MG63 (cell line): ENCODE data around the gene TBC1D19. TPM values are rescaled to one million over a fixed set of nuclear protein-coding genes. Genes with fewer than 3 reads are reported as not detected.

Experiments used
- DNase-seq: peaks from one replicate; pipeline ENCODE4 v3.0.0-alpha.2; 2020
- H3K27me3 ChIP-seq: fragments of 250-450 bp; sonication (Bioruptor Pico); 2 replicates; pipeline ENCODE4 v1.5.1; 2020; ENCODE audit warnings: mild to moderate bottlenecking, moderate library complexity
- H3K36me3 ChIP-seq: fragments of 250-450 bp; sonication (Bioruptor Pico); 2 replicates; pipeline ENCODE4 v1.5.1; 2020; ENCODE audit warnings: mild to moderate bottlenecking, moderate library complexity
- H3K4me3 ChIP-seq: fragments of 250-450 bp; sonication (Bioruptor Pico); 2 replicates; pipeline ENCODE4 v1.5.1; 2020; ENCODE audit warnings: mild to moderate bottlenecking, moderate library complexity
- H3K9me3 ChIP-seq: fragments of 250-450 bp; sonication (Bioruptor Pico); 2 replicates; pipeline ENCODE4 v1.5.1; 2020; ENCODE audit warnings: mild to moderate bottlenecking, moderate library complexity
- total RNA-seq: library from RNA; depleted of rRNA; stranded (reverse); fragments of >200 nt; shearing (Covaris generic); gene quantifications from 2 replicates; pipeline ENCODE4 v1.2.3, GENCODE V29; 2014; ENCODE audit warnings: low replicate concordance

TBC1D19 gene
- total RNA-seq, 1 experiment from 2014 or later: 14.4 TPM

DNA sequence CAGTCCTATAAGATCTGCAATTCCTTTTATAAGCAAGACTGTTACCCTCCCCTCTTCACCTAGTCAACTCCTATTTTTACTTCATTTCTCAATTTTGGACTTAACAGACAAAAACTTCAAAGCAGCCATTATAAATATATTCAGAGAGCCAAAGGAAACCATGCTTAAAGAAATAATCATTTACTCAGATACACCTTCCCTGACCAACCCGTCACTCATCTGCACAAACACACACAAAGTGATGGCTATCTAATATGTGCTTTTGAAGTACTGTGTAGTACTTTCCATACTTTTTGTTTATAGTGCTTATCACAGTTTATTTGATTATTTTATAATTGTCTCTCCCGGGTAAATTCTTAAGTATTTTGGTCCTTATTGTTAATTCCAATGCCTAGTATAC, 117.2 kb downstream of the TBC1D19 start:
- Histone ChIP-seq H3K36me3 (no peaks in the 10 kb centered on the region), H3K9me3 (no peaks in the 10 kb centered on the region; the same call in 1 of the 2 replicates), H3K27me3 (no peaks in the 10 kb centered on the region), H3K4me3 (no peak overlapping the region)
- no peak for DNase-seq

DNA sequence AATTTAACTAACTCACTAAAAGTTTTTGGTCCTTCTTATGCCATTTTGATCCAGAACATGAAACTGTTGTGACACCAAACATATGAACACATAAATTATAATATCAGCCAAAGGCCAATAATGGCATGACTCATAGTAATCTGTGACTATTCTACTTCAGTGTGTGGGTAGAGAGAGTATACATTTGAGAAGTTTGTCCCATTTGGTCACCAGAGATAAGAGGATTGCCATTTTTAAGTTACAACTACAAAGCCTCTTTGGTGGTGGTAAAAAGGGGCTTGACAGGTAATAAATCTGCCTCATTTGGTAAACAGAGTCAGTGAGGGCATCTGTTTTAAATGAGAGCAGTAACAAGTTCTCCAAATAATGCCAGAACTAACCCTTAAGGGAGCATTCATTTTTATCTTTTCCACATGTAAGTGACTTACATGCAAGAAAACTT, 117.9 kb downstream of the TBC1D19 start:
- Histone ChIP-seq H3K36me3 (no peaks in the 10 kb centered on the region), H3K27me3 (no peaks in the 10 kb centered on the region), H3K4me3 (no peak overlapping the region), H3K9me3 (no peaks in the 10 kb centered on the region; the same call in 1 of the 2 replicates)
- no peak for DNase-seq

DNA sequence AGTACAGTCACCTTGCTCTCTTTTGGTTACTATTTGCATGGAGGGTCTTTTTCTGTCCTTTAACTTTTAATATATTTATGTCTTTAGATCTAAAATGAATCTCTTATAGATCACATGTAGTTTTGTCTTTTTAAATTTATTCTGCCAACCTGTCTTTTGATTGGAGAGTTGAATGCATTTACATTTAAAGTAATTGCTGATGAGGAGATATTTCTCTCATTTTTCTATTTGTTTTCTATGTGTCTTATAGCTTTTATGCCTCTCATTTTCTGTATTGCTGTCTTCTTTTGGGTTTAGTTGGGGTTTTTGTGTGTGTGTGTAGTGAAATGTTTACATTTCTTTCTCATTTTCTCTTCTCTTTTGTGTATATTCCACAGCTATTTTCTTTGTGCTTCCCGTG, 123.5 kb downstream of the TBC1D19 start:
- DNase-seq: no peak
- H3K9me3 ChIP-seq: peaks cover 4% of the 10 kb centered on the region; the same call in 1 of the 2 replicates
- H3K27me3 ChIP-seq: no peaks in the 10 kb centered on the region
- H3K4me3 ChIP-seq: no peak overlapping the region
- no peaks in the 10 kb centered on the region for H3K36me3 ChIP-seq

DNA sequence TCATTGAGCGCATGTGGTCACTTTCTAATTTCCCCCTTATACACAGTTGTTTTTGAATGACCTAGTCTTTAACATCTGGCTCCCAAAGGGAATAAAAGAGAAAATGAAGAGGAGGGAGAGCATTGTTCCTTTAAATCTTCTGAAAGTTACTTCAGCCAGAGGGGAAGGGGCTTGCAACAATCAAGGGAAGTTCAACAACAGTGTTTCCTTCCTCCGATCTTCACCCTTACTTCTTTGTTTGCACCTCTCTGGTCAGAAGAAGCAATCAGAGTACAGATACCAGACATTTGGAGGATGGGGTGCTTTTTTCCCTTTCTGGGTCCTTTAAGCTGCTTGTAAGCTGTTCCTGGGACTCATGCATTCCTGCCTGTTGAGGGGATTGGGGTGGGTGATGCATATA, 125.4 kb downstream of the TBC1D19 start:
- Histone ChIP-seq H3K27me3 (no peaks in the 10 kb centered on the region), H3K9me3 (peaks cover 4% of the 10 kb centered on the region; the same call in 1 of the 2 replicates), H3K4me3 (no peak overlapping the region), H3K36me3 (0 out of 2 replicates have a peak, but pooled peaks cover 2% of the 10 kb centered on the region)
- no peak for DNase-seq

DNA sequence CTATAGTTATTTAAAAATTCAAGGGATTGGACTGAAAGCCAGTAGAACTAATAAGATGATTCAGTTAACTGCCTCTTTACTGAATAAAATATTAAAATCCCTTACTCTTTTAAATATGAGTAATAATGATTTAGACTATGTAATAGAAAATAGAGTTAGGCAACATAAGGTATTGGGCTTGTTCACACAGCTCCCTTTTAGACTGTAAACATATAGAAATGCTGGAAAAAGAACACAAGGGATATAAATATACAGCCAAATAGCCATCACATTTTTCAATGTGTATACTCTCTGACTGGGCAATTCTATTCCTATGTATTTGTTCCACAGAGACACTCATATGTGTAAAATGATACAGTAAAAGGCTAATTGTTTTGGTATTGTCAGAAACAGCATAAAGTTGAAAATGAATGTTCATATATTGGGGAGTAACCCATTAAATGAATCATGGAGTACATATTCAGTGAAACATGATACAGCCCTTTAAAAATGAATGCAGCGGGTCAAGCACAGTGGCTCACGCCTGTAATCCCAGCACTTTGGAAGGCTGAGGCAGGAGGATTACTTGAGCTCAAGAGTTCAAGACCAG, 129.8 kb downstream of the TBC1D19 start:
- Histone ChIP-seq H3K9me3 (no peaks in the 10 kb centered on the region), H3K36me3 (peaks cover 2% of the 10 kb centered on the region; the same call in 1 of the 2 replicates), H3K4me3 (no peak overlapping the region), H3K27me3 (no peaks in the 10 kb centered on the region)
- no peak for DNase-seq

DNA sequence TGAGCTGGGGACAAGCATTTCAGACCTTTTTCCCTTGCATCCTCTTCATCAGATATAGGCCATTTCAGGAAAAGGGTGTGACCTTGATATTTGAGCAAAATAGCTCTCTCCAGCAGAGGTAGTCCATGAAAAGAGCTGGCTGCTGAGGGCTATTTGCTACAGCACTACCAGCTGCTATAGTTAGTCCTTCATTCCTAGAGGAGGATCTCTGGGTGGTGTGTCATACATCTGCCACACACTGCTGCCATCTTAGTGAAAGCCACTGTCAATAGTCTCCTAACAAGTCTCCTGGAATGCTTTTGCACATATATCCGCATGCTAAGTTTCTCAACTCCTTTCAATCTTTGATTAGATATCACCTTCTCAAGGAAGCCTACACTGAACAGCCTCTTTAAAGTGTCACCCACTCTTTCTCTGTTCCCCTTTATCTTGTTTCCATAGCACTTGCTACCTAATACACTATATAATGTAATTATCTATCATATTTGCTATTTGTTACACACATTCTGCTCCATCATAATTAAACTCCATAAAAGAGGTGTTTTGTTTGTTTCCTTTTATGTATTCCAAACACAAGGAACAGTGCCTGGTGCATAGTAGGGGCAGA, 131.9 kb downstream of the TBC1D19 start:
- Histone ChIP-seq H3K9me3 (no peaks in the 10 kb centered on the region), H3K27me3 (no peaks in the 10 kb centered on the region), H3K4me3 (no peak overlapping the region), H3K36me3 (peaks cover 6% of the 10 kb centered on the region; the same call in 1 of the 2 replicates)
- no peak for DNase-seq

DNA sequence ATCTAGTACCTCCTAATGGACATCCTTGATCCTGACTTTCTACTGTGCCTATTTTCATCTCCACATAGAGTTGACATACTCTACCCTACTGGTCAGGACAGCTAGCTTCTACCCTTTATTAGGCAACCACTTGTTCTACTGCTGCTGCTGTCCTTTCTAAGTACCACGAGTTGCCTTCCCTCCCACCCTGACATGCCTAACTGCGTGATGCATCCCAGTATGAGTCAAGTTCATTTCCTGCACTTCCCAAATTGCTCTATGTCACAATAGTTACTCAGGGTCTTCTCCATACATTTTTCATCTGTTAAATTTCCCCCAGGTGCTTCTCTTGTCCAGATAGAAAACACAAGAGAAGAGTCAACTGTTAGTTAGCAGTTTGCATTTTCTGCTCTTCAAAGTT, 133.4 kb downstream of the TBC1D19 start:
- H3K36me3 ChIP-seq: peaks cover 7% of the 10 kb centered on the region; the same call in 1 of the 2 replicates
- H3K27me3 ChIP-seq: no peaks in the 10 kb centered on the region
- no peaks in the 10 kb centered on the region for H3K9me3 ChIP-seq
- peak; percentile 59 for DNase-seq
- H3K4me3 ChIP-seq: no peak overlapping the region

DNA sequence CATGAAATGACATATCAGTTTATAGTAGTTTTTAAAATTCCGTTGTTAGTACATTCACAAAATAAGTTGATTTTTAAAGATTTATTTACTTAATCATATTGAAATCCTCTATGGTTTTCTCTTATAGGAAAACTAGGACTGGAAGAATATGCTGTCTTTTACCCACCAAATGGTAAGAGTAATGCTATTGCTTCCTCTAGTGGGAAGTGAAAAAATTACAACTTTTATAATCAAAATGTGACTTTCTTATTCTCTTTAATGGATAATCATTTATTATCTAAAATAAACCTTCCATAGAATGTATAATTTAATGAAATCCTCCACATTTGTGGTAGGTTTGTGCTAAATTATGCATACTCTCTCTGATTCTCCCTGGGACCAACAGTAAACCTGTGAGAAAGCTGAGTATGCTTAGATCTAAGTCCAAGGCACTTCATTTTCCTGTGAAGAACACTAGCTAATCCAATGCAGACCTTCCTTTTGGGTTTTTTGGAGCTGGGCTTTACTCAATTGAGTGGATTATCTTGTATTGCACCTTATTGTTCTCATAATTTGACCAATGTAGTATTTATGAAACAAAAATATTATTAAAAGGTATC, 136.2 kb downstream of the TBC1D19 start:
- Histone ChIP-seq H3K4me3 (no peak overlapping the region), H3K36me3 (peaks cover 5% of the 10 kb centered on the region; the same call in 1 of the 2 replicates), H3K27me3 (no peaks in the 10 kb centered on the region), H3K9me3 (no peaks in the 10 kb centered on the region)
- DNase-seq: no peak

DNA sequence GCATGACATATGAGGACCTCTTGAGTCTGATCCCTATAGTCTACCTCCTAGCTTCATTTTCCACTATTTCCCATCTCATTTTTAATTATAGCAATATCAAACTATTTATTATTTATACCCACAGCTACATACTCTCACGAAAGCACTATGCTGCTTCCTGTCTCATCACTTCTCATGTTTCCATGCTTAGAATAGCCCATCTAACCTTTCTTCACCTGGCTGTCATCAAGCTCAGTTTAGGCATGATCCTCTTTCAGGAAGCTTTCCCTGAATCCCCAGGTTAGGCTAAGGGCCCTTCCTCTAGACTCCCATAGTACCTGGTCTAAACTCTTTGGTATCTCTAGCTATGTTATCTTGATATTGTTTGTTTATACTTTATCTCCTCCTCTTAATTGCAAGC, 137.8 kb downstream of the TBC1D19 start:
- Histone ChIP-seq H3K27me3 (no peaks in the 10 kb centered on the region), H3K9me3 (no peaks in the 10 kb centered on the region), H3K4me3 (no peak overlapping the region), H3K36me3 (peaks cover 5% of the 10 kb centered on the region)
- no peak for DNase-seq

DNA sequence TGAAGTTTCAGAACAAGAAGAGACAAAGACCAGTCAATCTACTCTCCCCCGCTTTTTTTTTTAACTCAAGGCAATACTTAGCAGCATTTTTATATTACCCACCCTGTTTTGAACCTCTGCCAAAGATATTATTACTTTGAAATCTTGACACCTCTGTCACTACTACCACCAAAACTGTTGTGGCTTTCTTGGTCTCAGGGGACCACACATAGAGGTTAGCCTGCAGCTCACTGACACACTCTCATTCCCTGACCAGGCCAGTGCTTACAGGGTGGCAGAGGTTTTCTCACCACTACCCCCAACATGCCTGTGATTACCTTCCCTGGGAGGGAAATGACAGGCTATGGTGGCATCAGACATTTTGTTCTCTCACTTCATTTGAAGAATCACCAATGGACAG, 139.3 kb downstream of the TBC1D19 start:
- no peak overlapping the region for H3K4me3 ChIP-seq
- no peaks in the 10 kb centered on the region for H3K9me3 ChIP-seq
- H3K36me3 ChIP-seq: peaks cover 5% of the 10 kb centered on the region
- no peak for DNase-seq
- no peaks in the 10 kb centered on the region for H3K27me3 ChIP-seq

DNA sequence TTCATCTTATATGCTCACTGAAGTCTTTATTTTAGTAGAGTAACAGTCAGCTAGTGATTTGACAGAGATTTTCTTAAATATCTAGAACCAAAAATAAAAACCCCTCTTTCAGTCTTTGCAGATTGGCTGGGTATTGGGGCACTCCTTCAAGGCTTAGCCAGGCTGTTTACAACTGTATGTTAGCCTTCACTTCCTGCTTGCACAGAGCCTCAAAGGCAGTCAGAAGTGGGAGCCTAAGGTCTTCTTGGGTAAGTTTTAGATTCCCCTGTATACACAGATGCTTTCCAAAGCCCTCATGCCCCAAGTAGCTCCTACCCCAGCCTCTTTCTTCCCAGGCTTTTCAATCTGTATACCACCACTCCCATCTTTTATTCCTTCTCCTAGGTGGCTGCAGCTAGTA, 140.7 kb downstream of the TBC1D19 start:
- peaks cover 5% of the 10 kb centered on the region for H3K36me3 ChIP-seq
- no peak for DNase-seq
- H3K27me3 ChIP-seq: no peaks in the 10 kb centered on the region
- no peak overlapping the region for H3K4me3 ChIP-seq
- H3K9me3 ChIP-seq: no peaks in the 10 kb centered on the region

DNA sequence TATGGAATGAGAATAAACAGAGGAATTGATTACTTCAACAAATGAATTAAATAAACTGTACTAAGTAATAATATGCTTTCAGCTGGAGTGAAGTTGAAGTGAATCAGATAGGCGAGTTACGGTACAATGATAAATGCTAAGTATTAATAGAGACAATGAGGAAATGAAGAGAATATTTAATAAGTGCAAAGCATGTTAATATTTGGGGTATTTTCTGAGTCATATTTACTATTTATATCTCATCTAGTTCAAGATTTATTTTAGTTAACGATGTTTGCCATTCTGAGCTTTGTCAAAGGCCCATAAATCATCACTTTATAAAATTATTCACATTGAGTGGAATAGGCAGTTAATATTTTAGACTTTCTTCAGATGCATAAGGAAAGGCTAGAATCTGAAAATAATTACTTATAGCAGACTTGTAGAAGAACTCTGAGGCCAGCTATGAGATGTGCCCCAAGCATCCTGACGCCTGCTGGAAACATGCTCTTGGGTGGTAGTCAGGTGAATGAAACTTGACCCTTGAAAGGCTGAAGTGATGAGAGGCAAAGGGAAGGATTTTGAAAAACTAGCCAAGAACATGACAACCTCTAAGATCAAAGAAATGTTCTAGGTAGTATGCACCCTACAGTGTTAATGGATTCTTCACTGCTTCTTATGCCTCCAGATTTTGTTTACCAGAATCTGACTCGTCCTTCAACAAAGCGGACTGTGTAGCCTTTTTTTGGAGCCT, 142.9 kb downstream of the TBC1D19 start:
- Histone ChIP-seq H3K4me3 (no peak overlapping the region), H3K27me3 (no peaks in the 10 kb centered on the region), H3K36me3 (no peaks in the 10 kb centered on the region; the same call in 1 of the 2 replicates), H3K9me3 (no peaks in the 10 kb centered on the region)
- no peak for DNase-seq

DNA sequence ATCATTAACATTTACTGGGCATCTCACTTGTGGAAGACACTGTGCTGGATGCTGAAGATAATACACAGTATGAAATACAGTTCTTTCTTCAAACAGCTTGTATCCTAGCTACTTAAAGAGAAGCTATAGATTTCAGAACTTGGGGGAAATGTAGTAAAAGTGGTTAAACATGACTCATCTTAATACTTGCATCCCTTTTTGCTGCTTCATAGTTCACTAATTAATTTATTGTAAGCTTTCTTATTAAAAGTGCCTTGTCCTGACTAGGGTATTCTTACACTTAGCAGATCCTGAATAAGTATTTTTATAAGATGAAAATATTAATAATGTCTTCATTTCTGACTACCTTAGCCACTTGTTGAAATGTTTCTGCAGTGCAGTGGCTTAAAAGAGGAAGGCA, 144.0 kb downstream of the TBC1D19 start:
- Histone ChIP-seq H3K4me3 (no peak overlapping the region), H3K9me3 (no peaks in the 10 kb centered on the region), H3K27me3 (no peaks in the 10 kb centered on the region), H3K36me3 (no peaks in the 10 kb centered on the region; the same call in 1 of the 2 replicates)
- DNase-seq: no peak

DNA sequence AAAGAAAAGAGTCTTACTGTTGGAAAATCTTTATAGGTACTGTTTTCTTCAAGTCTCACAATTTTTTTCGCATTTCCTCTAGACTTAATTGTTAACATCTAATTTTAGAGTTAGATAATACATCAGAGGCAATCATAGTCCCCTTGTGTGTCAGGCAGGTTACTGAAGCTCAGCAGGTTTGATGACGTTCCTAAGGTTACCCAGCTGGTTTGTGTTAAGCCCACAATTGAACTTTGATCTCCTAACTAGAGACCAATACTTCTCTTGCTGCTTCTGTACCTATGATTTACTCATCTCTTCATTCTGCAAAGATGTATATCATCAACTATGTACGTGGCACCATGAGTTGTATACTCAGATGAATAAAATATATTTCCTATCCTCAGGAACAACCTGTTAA, 145.1 kb downstream of the TBC1D19 start:
- no peaks in the 10 kb centered on the region; the same call in 1 of the 2 replicates for H3K36me3 ChIP-seq
- H3K27me3 ChIP-seq: no peaks in the 10 kb centered on the region
- no peak overlapping the region for H3K4me3 ChIP-seq
- no peaks in the 10 kb centered on the region for H3K9me3 ChIP-seq
- no peak for DNase-seq

DNA sequence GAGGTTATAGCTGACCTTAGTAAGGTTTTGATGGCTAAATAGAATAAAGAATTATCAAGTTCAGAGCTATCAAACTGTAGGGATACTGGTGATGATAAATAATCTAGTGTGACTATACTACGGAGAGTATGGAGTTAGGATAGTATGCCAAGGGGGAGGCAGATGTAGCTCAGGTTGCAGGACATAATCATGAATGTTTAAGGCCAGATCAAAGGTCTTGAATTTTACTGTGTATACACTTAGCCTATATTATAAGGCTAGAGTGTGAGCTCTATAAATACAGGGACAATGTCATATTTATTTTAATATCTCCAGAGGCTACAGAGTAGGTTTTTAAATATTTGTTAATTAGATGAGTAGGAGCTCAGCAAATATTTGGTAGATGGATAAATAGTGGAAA, 145.7 kb downstream of the TBC1D19 start:
- Histone ChIP-seq H3K9me3 (no peaks in the 10 kb centered on the region), H3K27me3 (no peaks in the 10 kb centered on the region), H3K4me3 (no peak overlapping the region), H3K36me3 (no peaks in the 10 kb centered on the region; the same call in 1 of the 2 replicates)
- DNase-seq: no peak

DNA sequence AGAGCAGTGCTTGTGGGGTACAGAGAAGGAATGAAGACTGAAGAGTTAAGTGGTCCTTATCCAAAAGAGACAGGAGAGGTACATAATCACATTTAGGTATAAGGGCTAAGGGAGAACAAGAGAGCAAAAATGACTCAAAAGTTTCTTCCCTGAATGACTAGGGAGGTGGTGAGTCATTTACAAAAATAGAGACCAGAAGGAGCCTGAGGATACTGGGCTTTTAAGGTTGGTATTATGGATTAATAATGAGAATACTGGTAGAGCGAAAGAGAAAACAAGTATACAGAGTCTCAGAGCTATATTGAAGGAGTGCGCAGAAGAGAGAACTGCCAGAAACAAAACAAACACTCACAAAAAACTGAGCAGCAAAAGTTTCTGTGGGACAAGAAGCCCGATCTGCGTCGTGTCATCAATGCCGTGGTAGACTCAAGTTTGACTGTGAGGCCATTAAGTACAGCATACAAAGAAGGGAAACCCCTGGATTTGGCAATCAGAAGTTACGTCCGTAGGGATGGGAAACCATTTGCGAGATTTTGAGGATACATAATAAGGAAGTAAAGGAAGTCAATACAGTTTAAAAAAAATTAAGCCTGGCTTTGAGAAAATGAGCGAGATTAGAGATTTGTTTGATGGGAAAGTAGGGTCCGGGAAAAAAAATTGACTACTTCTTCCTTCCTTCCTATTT, 147.6 kb downstream of the TBC1D19 start:
- H3K9me3 ChIP-seq: no peaks in the 10 kb centered on the region
- H3K4me3 ChIP-seq: no peak overlapping the region
- no peak for DNase-seq
- no peaks in the 10 kb centered on the region for H3K36me3 ChIP-seq
- no peaks in the 10 kb centered on the region for H3K27me3 ChIP-seq

DNA sequence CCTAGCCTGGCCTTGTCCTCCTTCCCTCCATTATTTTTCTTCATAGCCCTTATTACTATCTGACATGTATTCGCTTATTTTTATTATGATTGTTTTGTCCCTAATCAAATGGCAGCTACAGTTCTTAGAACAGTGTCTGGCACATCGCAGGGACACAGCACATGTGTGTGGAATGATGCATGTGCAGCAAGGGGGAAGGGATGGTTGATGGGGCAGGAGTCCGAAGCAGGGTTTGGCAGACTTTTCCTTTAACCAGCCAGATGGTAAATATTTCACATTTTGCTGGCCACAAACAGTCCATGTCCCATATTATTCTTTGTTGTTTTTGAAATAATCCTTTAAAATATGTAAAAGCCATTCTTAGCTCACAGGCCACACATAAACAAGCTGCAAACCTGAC, 148.5 kb downstream of the TBC1D19 start:
- no peak for DNase-seq
- Histone ChIP-seq H3K9me3 (no peaks in the 10 kb centered on the region), H3K4me3 (no peak overlapping the region), H3K36me3 (no peaks in the 10 kb centered on the region), H3K27me3 (no peaks in the 10 kb centered on the region)
